GM12878 (cell line): ENCODE measurements around the gene TACC3. TPM values are rescaled to one million over a fixed set of nuclear protein-coding genes. Genes with fewer than 3 reads are reported as not detected.

Source experiments
- ATAC-seq: fragments of 200-7000 bp; cut with Tn5 transposase; 3 replicates; pipeline ENCODE4 v1.9.1; 2020; ENCODE audit warnings: mild to moderate bottlenecking, moderate library complexity
- BruUV-seq: library from RNA; stranded (reverse); fragments of 400-500 nt; replicated peaks from 2 replicates; lab custom pipeline; 2021; lab: Mats Ljungman, UMichigan
- CTCF ChIA-PET: fragments of 300-600 bp; sonication (Branson Sonifier 250); formaldehyde crosslinking; extraction: SDS; loops from one replicate; lab custom pipeline; 2021; ENCODE audit warnings: inconsistent platforms; lab: Yijun Ruan, JAX
- POLR2A ChIA-PET: fragments of 350-600 bp; formaldehyde crosslinking; extraction: SDS; loops from one replicate; lab custom pipeline; 2021; ENCODE audit warnings: inconsistent platforms; lab: Charles Lee
- RAD21 ChIA-PET: fragments of 300-600 bp; sonication (Branson Sonifier 250); formaldehyde crosslinking; loops from one replicate; lab custom pipeline; 2023; ENCODE audit warnings: antibody characterized with exemption; ENCODE audit not compliant: unreplicated experiment; lab: Charles Lee
- SMC1A ChIA-PET: fragments of 300-600 bp; sonication (Branson Sonifier 250); formaldehyde crosslinking; loops from one replicate; lab custom pipeline; 2023; ENCODE audit not compliant: unreplicated experiment, uncharacterized antibody; lab: Charles Lee
- DNase-seq: peaks from one replicate; pipeline ENCODE4 v3.0.0-alpha.2; 2011; ENCODE audit warnings: low read depth, low spot score
- FAIRE-seq: peaks from 3 replicates; lab custom pipeline; 2011; peaks lifted over from hg19 to GRCh38; lab: Jason Lieb, UNC
- H2AFZ ChIP-seq: 2 replicates; pipeline ENCODE4 v1.6.0; 2011; ENCODE audit warnings: low read depth, low read length, control low read depth; ENCODE audit not compliant: control insufficient read depth
- H3K27ac ChIP-seq: 2 replicates; pipeline ENCODE4 v1.5.1; 2011; ENCODE audit warnings: control low read depth; ENCODE audit not compliant: control insufficient read depth, insufficient read depth
- H3K27me3 ChIP-seq, 2 experiments: replicated peaks in 1 of 2; 2 replicates each; pipeline versions ENCODE4 v1.6.0 to v1.6.1; 2011; ENCODE audit warnings: low read length in 1 of 2; ENCODE audit not compliant: control insufficient read depth in 2 of 2, insufficient read depth in 2 of 2
- H3K36me3 ChIP-seq, 2 experiments: 2 replicates each; pipeline ENCODE4 v1.5.1; 2011; ENCODE audit warnings: low read length in 1 of 2; ENCODE audit not compliant: control insufficient read depth in 2 of 2, insufficient read depth in 2 of 2
- H3K4me1 ChIP-seq: 2 replicates; pipeline ENCODE4 v1.6.1; 2011; ENCODE audit warnings: mild to moderate bottlenecking, low read length, moderate library complexity, mixed read lengths; ENCODE audit not compliant: control insufficient read depth, insufficient read depth
- H3K4me2 ChIP-seq: 2 replicates; pipeline ENCODE4 v1.6.0; 2011; ENCODE audit warnings: control low read depth; ENCODE audit not compliant: control insufficient read depth, insufficient read depth
- H3K4me3 ChIP-seq: fragments of 200-600 bp; sonication (generic); 2 replicates; pipeline ENCODE4 v1.5.1; 2016
- H3K79me2 ChIP-seq: 2 replicates; pipeline ENCODE4 v1.6.0; 2011; ENCODE audit warnings: low read length; ENCODE audit not compliant: control insufficient read depth, insufficient read depth
- H3K9ac ChIP-seq: 2 replicates; pipeline ENCODE4 v1.8.0; 2011; ENCODE audit warnings: low read length, control low read depth, mixed read lengths; ENCODE audit not compliant: control insufficient read depth, insufficient read depth
- H3K9me3 ChIP-seq: replicated peaks from 3 replicates; pipeline ENCODE4 v1.5.1; 2011; ENCODE audit warnings: mild to moderate bottlenecking, low read length; ENCODE audit not compliant: control insufficient read depth, insufficient read depth
- H4K20me1 ChIP-seq: 2 replicates; pipeline ENCODE4 v1.6.0; 2011; ENCODE audit not compliant: control insufficient read depth, insufficient read depth
- BCL3 ChIP-seq: IDR thresholded peaks from 2 replicates; pipeline ENCODE4 v1.6.1; 2011; ENCODE audit warnings: borderline replicate concordance, low read depth, mild to moderate bottlenecking, moderate library complexity, low read length; ENCODE audit not compliant: insufficient read depth, poor library complexity, severe bottlenecking
- BCLAF1 ChIP-seq: fragments of 450-650 bp; IDR thresholded peaks from 2 replicates; pipeline ENCODE4 v1.6.1; 2017; ENCODE audit warnings: antibody characterized with exemption, mild to moderate bottlenecking, moderate library complexity
- IKZF2 ChIP-seq, 2 experiments: fragments of 450-650 bp; IDR thresholded peaks; 2 replicates each; pipeline ENCODE4 v1.6.1; 2017; ENCODE audit warnings: mild to moderate bottlenecking in 2 of 2, moderate library complexity in 2 of 2
- MAX ChIP-seq: IDR thresholded peaks from 2 replicates; pipeline ENCODE4 v1.6.1; 2012; ENCODE audit warnings: low read depth, low read length, improper control_type of control experiment
- MTA2 ChIP-seq: fragments of 450-650 bp; IDR thresholded peaks from 2 replicates; pipeline ENCODE4 v1.6.1; 2016; ENCODE audit warnings: low read depth, mild to moderate bottlenecking, moderate library complexity
- MTA3 ChIP-seq: IDR thresholded peaks from 2 replicates; pipeline ENCODE4 v1.6.1; 2012; ENCODE audit warnings: low read length, inconsistent platforms, borderline replicate concordance
- RELB ChIP-seq: fragments of 450-650 bp; IDR thresholded peaks from 2 replicates; pipeline ENCODE4 v1.6.1; 2017; ENCODE audit warnings: low read depth, mild to moderate bottlenecking, moderate library complexity
- RFX5 ChIP-seq: IDR thresholded peaks from 2 replicates; pipeline ENCODE4 v1.6.1; 2011; ENCODE audit warnings: low read depth, low read length, improper control_type of control experiment
- ZNF592 ChIP-seq: fragments of 450-650 bp; IDR thresholded peaks from 2 replicates; pipeline ENCODE4 v1.6.1; 2017; ENCODE audit warnings: mild to moderate bottlenecking, moderate library complexity
- WGBS: methylation state at CpG from one replicate; pipeline ENCODE4 v1.1.6; 2016; ENCODE audit warnings: low lambda C conversion rate; ENCODE audit not compliant: insufficient replicate concordance, insufficient coverage; ENCODE audit errors: missing lambda C conversion rate; 5-methylcytosine and 5-hydroxymethylcytosine counted together
- in situ Hi-C: fragments of 300-500 bp; cut with MboI; formaldehyde crosslinking; loops from 9 replicates; pipeline ENCODE4 v1.14.3; 2018; ENCODE audit warnings: mixed read lengths
- intact Hi-C: fragments of 100-400 bp; cut with micrococcal nuclease; formaldehyde crosslinking; loops from one replicate; pipeline ENCODE4 v1.14.2; 2022; ENCODE audit not compliant: unreplicated experiment
- polyA plus RNA-seq, 11 experiments: library from polyadenylated mRNA; depleted of rRNA in 4 of 11; unstranded in 6 of 11; stranded (reverse) in 5 of 11; fragments of >200 nt; fragmentation: Nextera tagmentation in 4 of 11; fragmentation: Illumina TruSeq in 1 of 11; extraction: Ambion mirVana in 4 of 11; extraction: Trizol in 1 of 11; gene quantifications; 1 replicate in 1 of 11; 2 replicates in 10 of 11; pipeline versions ENCODE4 v1.2.1 to v1.2.3, GENCODE V29; 2011 to 2016; ENCODE audit warnings: inconsistent platforms in 2 of 11, missing spikeins in 2 of 11, low read depth in 1 of 11
- total RNA-seq, 4 experiments: library from RNA; depleted of rRNA in 3 of 4; stranded (reverse); fragments of >200 nt in 3 of 4; fragmentation: Illumina TruSeq in 1 of 4; extraction: Trizol in 1 of 4; gene quantifications; 2 replicates each; pipeline versions ENCODE4 v1.2.1 to v1.2.3, GENCODE V29; 2013 to 2021

The TACC3 gene
- total and polyA plus RNA-seq, 10 of the 15 experiments (the other 5 are each of a cell fraction or from before 2014, with no cell fraction given): 2.8 to 121 (median 73.3) TPM

- Histone ChIP-seq H3K4me2 (peak within 1 kb of the TSS; percentile 98), H4K20me1 (no peaks in the 10 kb centered on the region; the same call in 1 of the 2 replicates), H3K4me1 (peaks cover 31% of the 10 kb centered on the region), H2AFZ (peak within 1 kb of the TSS; percentile 98), H3K4me3 (peak within 1 kb of the TSS; percentile 100), H3K9ac (peak within 1 kb of the TSS; percentile 97), H3K9me3 (no peaks in the 10 kb centered on the region), H3K27me3 (no peaks in the 10 kb centered on the region), H3K79me2 (peaks cover 86% of the 10 kb centered on the region), H3K27ac (peak within 1 kb of the TSS; percentile 99), H3K36me3 (peaks cover under 1 to 9% of the 10 kb centered on the region in 2 experiments)
- ChIA-PET POLR2A (interaction anchor here (0.6 to 3.4 kb wide), 7 partner anchors 10 to 158 kb away, joined by 3 to 34 read pairs (median 3); partner anchors contain the start of genes NSD2, TACC3 and TMEM129), RAD21 (interaction anchor here (1.3 to 1.7 kb wide), 4 partner anchors 11 to 19 kb away, joined by 3 to 11 read pairs (median 5); no protein-coding TSS in a partner anchor), SMC1A (interaction anchor here (1.0 to 2.5 kb wide), 4 partner anchors 9 to 19 kb away, joined by 3 to 8 read pairs (median 4); partner anchors contain the start of genes TACC3 and TMEM129), CTCF (interaction anchor here (0.9 to 16.2 kb wide), 4 partner anchors 7 to 19 kb away, joined by 3 to 258 read pairs (median 6); no protein-coding TSS in a partner anchor)
- in situ Hi-C loops (no loop called here), intact Hi-C loops (loop anchor here (1.0 to 5.0 kb wide), 3 partner anchors 9 to 160 kb away; partner anchors contain the start of genes FAM53A, NSD2, TACC3 and TMEM129)
- FAIRE-seq (peak; percentile 89), ATAC-seq (peak; percentile 85), DNase-seq (peak; percentile 90)
- no TSS peak for BruUV-seq
- under 1% methylated on average over 77 of the region's 98 CpGs for WGBS
- TF ChIP-seq ZNF592: no peak; the same call in 1 of the 2 replicates
- no peak for TF ChIP-seq MTA3
- no peak for TF ChIP-seq MTA2
- TF ChIP-seq RELB: no peak; the same call in 1 of the 2 replicates
- TF ChIP-seq IKZF2 (IDR thresholded peaks at IDR 0.05): no peak
- peak; percentile 40 for TF ChIP-seq BCL3
- TF ChIP-seq MAX: peak; percentile 93
- peak; percentile 95 for TF ChIP-seq BCLAF1
- peak; percentile 83 for TF ChIP-seq RFX5
Observed at GRCh38 chr4:1712216-1713002, 8.9 kb upstream of the TACC3 start, which contains the start of gene SLBP. TSS of gene SLBP (minus strand) at chr4:1712319. CDS start at chr4:1712188, 131 bp downstream.
